Measurements from ENCODE around the gene UGT1A9.

- TF ChIP-seq CTCF (conservative IDR thresholded peaks at IDR 0.05 in 1 of 2, IDR thresholded peaks at IDR 0.05 in 1 of 2; ENCODE audit: extremely low read depth in 1 of 2, insufficient read depth in 1 of 2, low read depth in 1 of 2, low read length in 2 of 2) (no peak), EZH2 (IDR thresholded peaks at IDR 0.05; ENCODE audit: borderline replicate concordance, low read length) (no peak)
Observed at GRCh38 chr2:233754872-233755611, 83.3 kb downstream of the UGT1A9 start.

Data from mammary epithelial cell (primary cell).